Skeletal muscle satellite cell (primary cell): ENCODE measurements around the gene LRMDA.

Experiments
- H3K27me3 ChIP-seq: 2 replicates; pipeline ENCODE4 v1.7.0; 2013; ENCODE audit warnings: low read length; ENCODE audit not compliant: control insufficient read depth, insufficient read depth
- H3K36me3 ChIP-seq: 2 replicates; pipeline ENCODE4 v1.7.0; 2013; ENCODE audit warnings: mild to moderate bottlenecking, control low read depth, low read length; ENCODE audit not compliant: insufficient read depth
- H3K4me1 ChIP-seq: 2 replicates; pipeline ENCODE4 v1.7.0; 2013; ENCODE audit warnings: low read length; ENCODE audit not compliant: control insufficient read depth, insufficient read depth
- H3K4me2 ChIP-seq: 2 replicates; pipeline ENCODE4 v1.7.0; 2013; ENCODE audit warnings: mild to moderate bottlenecking, low read length
- H3K4me3 ChIP-seq: 2 replicates; pipeline ENCODE4 v1.7.0; 2013; ENCODE audit warnings: low read length
- H3K9ac ChIP-seq: 2 replicates; pipeline ENCODE4 v1.7.0; 2013; ENCODE audit warnings: mild to moderate bottlenecking, low read depth, low read length, moderate library complexity
- H3K9me3 ChIP-seq: replicated peaks from 2 replicates; pipeline ENCODE4 v1.7.0; 2013; ENCODE audit warnings: mild to moderate bottlenecking, control low read depth, low read length

Gene LRMDA

GRCh38 chr10:76281659-76282058, 850.2 kb downstream of the LRMDA start:
- no peak overlapping the region for H3K4me3 ChIP-seq
- H3K4me1 ChIP-seq = peaks cover 8% of the 10 kb centered on the region
- no peaks in the 10 kb centered on the region for H3K36me3 ChIP-seq
- no peaks in the 10 kb centered on the region for H3K27me3 ChIP-seq
- no peak overlapping the region for H3K4me2 ChIP-seq
- no peaks in the 10 kb centered on the region for H3K9me3 ChIP-seq
- no peak overlapping the region for H3K9ac ChIP-seq

DNA sequence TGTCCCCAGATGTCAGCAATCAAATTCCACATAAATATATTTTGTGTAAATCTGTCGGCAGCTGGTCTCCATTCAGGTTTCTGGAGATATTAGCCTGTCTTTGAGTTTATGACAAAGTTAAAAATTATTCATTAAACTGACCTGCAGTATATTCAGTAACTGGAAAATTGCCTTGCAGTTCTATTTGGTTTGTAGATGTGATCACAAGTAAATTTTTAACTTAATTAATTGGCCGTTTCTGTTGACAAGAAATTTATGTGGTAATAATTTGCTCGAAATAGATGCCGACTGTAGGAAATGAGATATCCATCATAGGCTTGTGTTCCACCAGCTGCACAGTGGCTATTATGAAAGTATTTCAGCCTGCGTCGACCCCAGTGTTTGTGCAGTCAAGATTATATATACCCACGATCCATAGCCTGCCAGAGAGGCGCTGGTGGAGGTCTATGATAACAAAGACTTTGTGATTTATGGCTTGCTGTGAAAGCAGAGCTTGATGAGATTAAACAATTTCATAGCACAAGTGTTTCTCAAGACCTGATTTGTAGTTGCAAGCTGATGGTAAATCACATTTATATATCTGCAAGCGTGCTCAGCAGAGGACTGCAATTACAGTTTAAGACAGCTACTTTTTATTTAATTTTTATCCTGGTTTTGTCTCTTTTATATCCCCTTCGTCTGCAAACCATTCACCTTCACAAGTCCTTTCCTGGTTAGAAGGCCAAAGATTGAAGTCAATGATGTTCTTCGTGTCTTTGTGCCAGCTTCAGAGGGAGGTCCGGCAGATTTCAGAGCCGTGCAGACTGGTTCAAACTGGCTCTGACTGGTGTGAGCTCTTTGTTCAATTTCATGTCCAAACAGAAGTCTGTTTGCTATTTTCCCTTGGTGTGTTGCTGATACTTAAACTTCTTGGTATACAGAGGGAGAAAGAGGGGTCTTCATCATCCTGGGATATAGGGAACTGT, 850.9 kb downstream of the LRMDA start:
- no peaks in the 10 kb centered on the region for H3K27me3 ChIP-seq
- no peak overlapping the region for H3K9ac ChIP-seq
- H3K4me1 ChIP-seq = peaks cover 10% of the 10 kb centered on the region
- H3K36me3 ChIP-seq = no peaks in the 10 kb centered on the region
- no peaks in the 10 kb centered on the region for H3K9me3 ChIP-seq
- no peak overlapping the region for H3K4me2 ChIP-seq
- H3K4me3 ChIP-seq = no peak overlapping the region

DNA sequence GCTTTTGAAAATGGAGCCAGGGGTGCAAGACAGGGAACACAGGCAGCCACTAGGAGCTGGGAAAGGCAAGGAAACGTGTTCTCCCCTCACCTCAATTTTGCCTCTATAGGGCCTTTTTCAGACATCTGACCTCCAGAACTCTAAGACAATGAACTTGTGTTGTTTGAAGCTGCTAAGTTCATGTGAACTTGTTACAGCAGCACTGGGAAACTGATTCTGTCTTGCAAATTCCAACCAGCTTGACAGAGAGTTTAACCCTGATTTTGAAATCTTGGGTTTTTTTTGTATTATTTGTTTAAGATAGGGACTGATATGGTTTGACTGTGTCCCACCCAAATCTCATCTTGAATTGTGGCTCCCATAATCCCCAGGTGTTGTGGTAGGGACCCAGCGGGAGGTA, 852.9 kb downstream of the LRMDA start:
- Histone ChIP-seq H3K27me3 (no peaks in the 10 kb centered on the region), H3K36me3 (no peaks in the 10 kb centered on the region), H3K4me3 (no peak overlapping the region), H3K4me1 (peaks cover 13% of the 10 kb centered on the region), H3K4me2 (no peak overlapping the region), H3K9ac (no peak overlapping the region), H3K9me3 (no peaks in the 10 kb centered on the region)

DNA sequence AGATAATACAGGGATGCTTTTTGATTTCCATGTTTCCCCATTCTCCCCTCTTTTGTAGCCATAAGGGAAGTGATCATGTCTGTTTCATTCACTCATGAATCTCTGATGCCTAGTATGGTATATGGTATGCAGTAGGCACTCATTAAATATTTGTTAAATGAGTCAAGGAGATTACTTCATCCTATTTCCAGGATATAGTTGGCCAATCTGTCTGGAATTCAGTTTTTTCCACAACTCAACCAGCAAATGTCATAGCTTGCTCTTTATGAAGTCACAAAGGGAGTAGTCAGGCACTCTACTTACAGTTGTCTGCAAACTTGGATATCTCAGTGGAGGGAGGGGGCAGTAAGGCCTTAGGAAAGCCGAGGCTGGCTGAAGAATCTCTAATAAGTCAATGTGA, 853.6 kb downstream of the LRMDA start:
- Histone ChIP-seq H3K4me2 (no peak overlapping the region), H3K27me3 (no peaks in the 10 kb centered on the region), H3K36me3 (no peaks in the 10 kb centered on the region)

DNA sequence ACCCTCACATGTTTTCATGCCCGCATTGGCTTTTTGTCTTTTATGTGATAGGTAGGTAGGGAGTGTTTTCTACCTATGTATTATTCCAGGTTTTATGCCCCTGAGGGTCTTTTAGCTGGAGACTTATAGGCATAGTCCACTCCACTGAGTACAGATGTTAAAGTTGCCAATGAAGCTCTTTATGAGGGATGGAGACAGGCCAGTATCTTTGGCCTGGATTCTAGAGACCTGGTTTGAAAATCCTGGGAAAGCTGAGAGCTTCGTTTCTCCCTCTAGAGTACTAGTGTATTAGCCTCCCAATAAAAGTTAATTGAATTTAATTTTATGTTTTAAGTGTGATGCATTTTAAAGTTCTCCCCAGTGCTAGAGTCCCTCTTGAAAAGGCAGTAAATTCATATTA, 854.1 kb downstream of the LRMDA start:
- no peak overlapping the region for H3K4me2 ChIP-seq
- H3K9ac ChIP-seq = no peak overlapping the region
- no peaks in the 10 kb centered on the region for H3K9me3 ChIP-seq
- no peaks in the 10 kb centered on the region for H3K27me3 ChIP-seq
- H3K4me1 ChIP-seq = peaks cover 13% of the 10 kb centered on the region
- no peak overlapping the region for H3K4me3 ChIP-seq
- no peaks in the 10 kb centered on the region for H3K36me3 ChIP-seq

More for the DNA sequence above, 853.6 kb downstream of the LRMDA start:
- Histone ChIP-seq H3K9me3 (no peaks in the 10 kb centered on the region), H3K4me1 (peaks cover 13% of the 10 kb centered on the region), H3K4me3 (no peak overlapping the region), H3K9ac (no peak overlapping the region)

DNA sequence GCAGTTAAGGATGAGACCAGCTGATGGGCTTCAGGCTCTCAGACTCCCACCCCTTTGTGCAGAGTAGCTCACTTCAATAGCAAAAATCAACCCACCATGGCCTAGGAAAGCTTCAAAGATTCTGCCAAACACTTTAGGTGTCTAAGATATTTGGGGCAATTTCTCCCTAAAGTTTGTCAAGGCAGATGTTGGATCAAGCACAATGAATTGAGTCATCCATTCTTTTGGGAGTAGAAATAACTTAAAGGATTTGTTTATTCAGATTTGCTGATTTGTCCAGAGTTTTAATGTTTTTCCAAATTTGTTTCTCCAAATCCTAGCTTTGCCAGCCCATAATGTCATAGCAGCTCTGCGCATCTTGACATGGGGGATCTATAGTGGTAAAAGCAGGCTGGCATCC, 855.1 kb downstream of the LRMDA start:
- H3K4me3 ChIP-seq = no peak overlapping the region
- H3K4me1 ChIP-seq = peaks cover 21% of the 10 kb centered on the region
- H3K9me3 ChIP-seq = no peaks in the 10 kb centered on the region
- no peaks in the 10 kb centered on the region for H3K27me3 ChIP-seq
- H3K36me3 ChIP-seq = no peaks in the 10 kb centered on the region
- no peak overlapping the region for H3K4me2 ChIP-seq
- H3K9ac ChIP-seq = no peak overlapping the region

- Histone ChIP-seq H3K36me3 (no peaks in the 10 kb centered on the region), H3K27me3 (no peaks in the 10 kb centered on the region), H3K9me3 (no peaks in the 10 kb centered on the region), H3K4me3 (no peak overlapping the region), H3K9ac (no peak overlapping the region), H3K4me2 (no peak overlapping the region), H3K4me1 (peaks cover 21% of the 10 kb centered on the region)
Measured at GRCh38 chr10:76287856-76288255, 856.4 kb downstream of the LRMDA start.

- Histone ChIP-seq H3K9me3 (no peaks in the 10 kb centered on the region), H3K27me3 (no peaks in the 10 kb centered on the region), H3K4me3 (no peak overlapping the region), H3K4me1 (peaks cover 16% of the 10 kb centered on the region), H3K4me2 (no peak overlapping the region), H3K9ac (no peak overlapping the region), H3K36me3 (no peaks in the 10 kb centered on the region)
Measured at GRCh38 chr10:76291175-76291574, 859.8 kb downstream of the LRMDA start.

- H3K36me3 ChIP-seq = no peaks in the 10 kb centered on the region
- H3K9me3 ChIP-seq = no peaks in the 10 kb centered on the region
- no peak overlapping the region for H3K4me3 ChIP-seq
- no peaks in the 10 kb centered on the region for H3K27me3 ChIP-seq
- H3K4me1 ChIP-seq = peaks cover 11% of the 10 kb centered on the region
- no peak overlapping the region for H3K9ac ChIP-seq
- no peak overlapping the region for H3K4me2 ChIP-seq
Measured at GRCh38 chr10:76291885-76292284, 860.5 kb downstream of the LRMDA start.

- Histone ChIP-seq H3K4me1 (no peaks in the 10 kb centered on the region), H3K9ac (no peak overlapping the region), H3K4me3 (no peak overlapping the region)
Measured at GRCh38 chr10:76296957-76297356, 865.5 kb downstream of the LRMDA start.

DNA sequence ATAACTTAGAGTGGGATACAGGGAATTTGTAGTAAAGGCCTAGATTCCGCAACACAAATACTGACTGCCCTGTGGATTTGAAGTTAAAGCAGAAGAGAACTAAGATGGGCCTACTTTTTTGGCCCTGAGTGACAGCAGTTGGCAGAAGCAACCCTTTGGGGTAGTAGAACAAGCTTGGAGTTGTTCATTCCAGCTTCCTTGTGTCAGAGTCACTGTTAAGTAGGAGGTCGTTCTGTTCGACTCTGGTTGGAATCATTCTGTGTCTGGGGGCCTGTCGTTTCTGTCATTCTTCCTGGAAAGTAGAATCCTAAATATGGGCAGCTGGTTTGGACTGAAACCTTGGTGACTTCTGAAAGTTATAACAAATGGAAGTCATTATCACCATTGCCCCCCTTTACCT, 865.9 kb downstream of the LRMDA start:
- Histone ChIP-seq H3K4me2 (no peak overlapping the region), H3K4me3 (no peak overlapping the region), H3K9me3 (no peaks in the 10 kb centered on the region), H3K36me3 (no peaks in the 10 kb centered on the region), H3K27me3 (no peaks in the 10 kb centered on the region), H3K4me1 (no peaks in the 10 kb centered on the region), H3K9ac (no peak overlapping the region)

More at GRCh38 chr10:76296957-76297356, 865.5 kb downstream of the LRMDA start:
- Histone ChIP-seq H3K36me3 (no peaks in the 10 kb centered on the region), H3K9me3 (no peaks in the 10 kb centered on the region), H3K4me2 (no peak overlapping the region), H3K27me3 (no peaks in the 10 kb centered on the region)

DNA sequence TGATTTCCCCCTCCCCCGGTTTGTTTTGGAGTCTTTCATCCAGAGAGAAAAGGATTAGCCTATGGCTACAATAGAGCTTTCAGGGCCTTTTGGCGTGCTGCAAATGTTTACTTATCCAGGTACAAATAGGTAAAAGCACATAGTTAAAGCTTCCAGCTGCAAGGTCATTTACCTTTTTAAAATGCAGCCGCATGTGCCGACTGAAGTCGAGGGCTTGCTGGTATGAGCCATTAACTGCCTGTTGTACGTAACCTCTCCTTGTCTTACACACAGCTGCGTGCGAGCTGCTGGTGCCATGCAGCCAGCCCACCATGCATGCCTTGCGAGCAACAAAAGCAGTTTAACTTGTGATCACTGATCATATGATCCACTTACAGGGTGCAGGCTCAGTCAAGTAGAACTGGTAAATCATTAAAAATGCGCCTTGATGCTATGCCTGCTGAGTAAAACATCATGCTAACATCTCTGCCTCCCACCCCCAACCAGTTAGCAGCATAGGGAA, 866.4 kb downstream of the LRMDA start:
- Histone ChIP-seq H3K9me3 (no peaks in the 10 kb centered on the region), H3K4me3 (no peak overlapping the region), H3K4me1 (no peaks in the 10 kb centered on the region), H3K27me3 (no peaks in the 10 kb centered on the region), H3K9ac (no peak overlapping the region), H3K36me3 (no peaks in the 10 kb centered on the region), H3K4me2 (no peak overlapping the region)
